ENCODE results near the gene SPTSSA.

The SPTSSA gene

GRCh38 chr14:34498684-34499412 is 36.8 kb upstream of the SPTSSA start:
- H3K9ac ChIP-seq (ENCODE audit: low read length), result no peak overlapping the region
- H3K4me2 ChIP-seq (ENCODE audit: low read depth, low read length), result no peak overlapping the region
- no peaks in the 10 kb centered on the region for H3K36me3 ChIP-seq (replicated peaks; ENCODE audit: insufficient read depth, low read length)
- no peaks in the 10 kb centered on the region for H3K27me3 ChIP-seq (replicated peaks; ENCODE audit: insufficient read depth, low read length)
- no peak overlapping the region for H3K27ac ChIP-seq (ENCODE audit: low read length)
- no peaks in the 10 kb centered on the region for H3K4me1 ChIP-seq (ENCODE audit: low read length)
- no peaks in the 10 kb centered on the region for H3K9me2 ChIP-seq (replicated peaks; ENCODE audit: insufficient read depth, low read length)
- no peaks in the 10 kb centered on the region for H3K9me3 ChIP-seq (replicated peaks; ENCODE audit: insufficient read depth, low read length)
- H3K4me3 ChIP-seq (ENCODE audit: low read length), result no peak overlapping the region
- H2AFZ ChIP-seq (ENCODE audit: low read length), result no peak overlapping the region
- TF ChIP-seq CTCF (IDR thresholded peaks at IDR 0.05; ENCODE audit: low read length) (peak; percentile 46), EZH2 (optimal IDR thresholded peaks at IDR 0.05; ENCODE audit: low read depth, low read length) (no peak), EZH2phosphoT487 (IDR thresholded peaks at IDR 0.05; ENCODE audit: low read length) (no peak)
- no peaks in the 10 kb centered on the region for H4K20me1 ChIP-seq (ENCODE audit: insufficient read depth, low read length)
- no peaks in the 10 kb centered on the region for H3F3A ChIP-seq (ENCODE audit: insufficient read depth, low read length)
- no peak for DNase-seq
- H3K79me2 ChIP-seq (ENCODE audit: low read length), result no peaks in the 10 kb centered on the region

GRCh38 chr14:34496679-34497513 is 34.9 kb upstream of the SPTSSA start:
- DNase-seq, result no peak
- H3K9ac ChIP-seq (ENCODE audit: low read length), result no peak overlapping the region
- H3F3A ChIP-seq (ENCODE audit: insufficient read depth, low read length), result no peaks in the 10 kb centered on the region
- H3K27me3 ChIP-seq (replicated peaks; ENCODE audit: insufficient read depth, low read length), result no peaks in the 10 kb centered on the region
- TF ChIP-seq EZH2 (optimal IDR thresholded peaks at IDR 0.05; ENCODE audit: low read depth, low read length) (no peak), CTCF (IDR thresholded peaks at IDR 0.05; ENCODE audit: low read length) (no peak), EZH2phosphoT487 (IDR thresholded peaks at IDR 0.05; ENCODE audit: low read length) (no peak)
- H3K9me2 ChIP-seq (replicated peaks; ENCODE audit: insufficient read depth, low read length), result no peaks in the 10 kb centered on the region
- no peaks in the 10 kb centered on the region for H3K9me3 ChIP-seq (replicated peaks; ENCODE audit: insufficient read depth, low read length)
- no peak overlapping the region for H3K4me2 ChIP-seq (ENCODE audit: low read depth, low read length)
- no peaks in the 10 kb centered on the region for H3K4me1 ChIP-seq (ENCODE audit: low read length)
- H3K79me2 ChIP-seq (ENCODE audit: low read length), result no peaks in the 10 kb centered on the region
- no peak overlapping the region for H3K27ac ChIP-seq (ENCODE audit: low read length)
- H4K20me1 ChIP-seq (ENCODE audit: insufficient read depth, low read length), result no peaks in the 10 kb centered on the region
- no peaks in the 10 kb centered on the region for H3K36me3 ChIP-seq (replicated peaks; ENCODE audit: insufficient read depth, low read length)
- H2AFZ ChIP-seq (ENCODE audit: low read length), result no peak overlapping the region
- no peak overlapping the region for H3K4me3 ChIP-seq (ENCODE audit: low read length)

- Histone ChIP-seq H3K4me1 (ENCODE audit: low read length) (no peaks in the 10 kb centered on the region), H3K4me3 (ENCODE audit: low read length) (no peak overlapping the region), H3K9ac (ENCODE audit: low read length) (no peak overlapping the region), H3F3A (ENCODE audit: insufficient read depth, low read length) (no peaks in the 10 kb centered on the region), H3K4me2 (ENCODE audit: low read depth, low read length) (no peak overlapping the region), H3K9me3 (replicated peaks; ENCODE audit: insufficient read depth, low read length) (no peaks in the 10 kb centered on the region), H3K27me3 (replicated peaks; ENCODE audit: insufficient read depth, low read length) (no peaks in the 10 kb centered on the region), H3K79me2 (ENCODE audit: low read length) (no peaks in the 10 kb centered on the region), H3K36me3 (replicated peaks; ENCODE audit: insufficient read depth, low read length) (no peaks in the 10 kb centered on the region), H2AFZ (ENCODE audit: low read length) (no peak overlapping the region), H4K20me1 (ENCODE audit: insufficient read depth, low read length) (no peaks in the 10 kb centered on the region), H3K9me2 (replicated peaks; ENCODE audit: insufficient read depth, low read length) (no peaks in the 10 kb centered on the region), H3K27ac (ENCODE audit: low read length) (no peak overlapping the region)
- DNase-seq, result no peak
- TF ChIP-seq EZH2phosphoT487 (IDR thresholded peaks at IDR 0.05; ENCODE audit: low read length), result no peak
- no peak for TF ChIP-seq CTCF (IDR thresholded peaks at IDR 0.05; ENCODE audit: low read length)
- TF ChIP-seq EZH2 (optimal IDR thresholded peaks at IDR 0.05; ENCODE audit: low read depth, low read length), result no peak
Measured at GRCh38 chr14:34496007-34496678, 34.1 kb upstream of the SPTSSA start.

All from MM.1S (cell line).